HFFc6 (cell line): ENCODE measurements around the gene IDI1. TPM values are rescaled to one million over a fixed set of nuclear protein-coding genes. Genes with fewer than 3 reads are reported as not detected.
A peak's percentile ranks its signal among the peaks of the same experiment; 100 is the strongest.

Source experiments
- DNase-seq: peaks from one replicate; pipeline ENCODE4 v3.0.0-alpha.2; 2018
- H3K27ac Mint-ChIP-seq: 2 replicates; pipeline ENCODE4 v1.8.0; 2020; ENCODE audit warnings: mild to moderate bottlenecking, mixed read lengths
- H3K27me3 Mint-ChIP-seq: 2 replicates; pipeline ENCODE4 v1.8.0; 2021; ENCODE audit warnings: mild to moderate bottlenecking, moderate library complexity, mixed read lengths; ENCODE audit not compliant: insufficient read depth
- H3K36me3 Mint-ChIP-seq: 2 replicates; pipeline ENCODE4 v1.8.0; 2021; ENCODE audit warnings: low read depth, mixed read lengths
- H3K4me1 Mint-ChIP-seq: 2 replicates; pipeline ENCODE4 v1.8.0; 2020; ENCODE audit warnings: low read depth, mixed read lengths
- H3K4me3 Mint-ChIP-seq: 2 replicates; pipeline ENCODE4 v1.8.0; 2020; ENCODE audit warnings: mild to moderate bottlenecking, moderate library complexity, mixed read lengths
- H3K9me3 Mint-ChIP-seq: 2 replicates; pipeline ENCODE4 v1.8.0; 2020; ENCODE audit warnings: mild to moderate bottlenecking, mixed read lengths
- total RNA-seq, 6 experiments: library from RNA; stranded (reverse); fragmentation: NEBNext Ultra II Directional; extraction: Animal tissue kit (Norgen Biotek cat#: 25700); gene quantifications; 2 replicates in 1 of 6; 3 replicates in 5 of 6; pipeline ENCODE4 v1.2.3, GENCODE V29; 2021
- TF ChIP-seq, protein P1 (sequence below): fragments of 200-600 bp; sonication (generic); IDR thresholded peaks from 2 replicates; pipeline ENCODE4 v1.5.0; 2021; ENCODE audit warnings: antibody characterized with exemption, mild to moderate bottlenecking

Gene IDI1
- total RNA-seq, 6 experiments from 2014 or later: 17.5 to 22.8 (median 20.2) TPM

DNA sequence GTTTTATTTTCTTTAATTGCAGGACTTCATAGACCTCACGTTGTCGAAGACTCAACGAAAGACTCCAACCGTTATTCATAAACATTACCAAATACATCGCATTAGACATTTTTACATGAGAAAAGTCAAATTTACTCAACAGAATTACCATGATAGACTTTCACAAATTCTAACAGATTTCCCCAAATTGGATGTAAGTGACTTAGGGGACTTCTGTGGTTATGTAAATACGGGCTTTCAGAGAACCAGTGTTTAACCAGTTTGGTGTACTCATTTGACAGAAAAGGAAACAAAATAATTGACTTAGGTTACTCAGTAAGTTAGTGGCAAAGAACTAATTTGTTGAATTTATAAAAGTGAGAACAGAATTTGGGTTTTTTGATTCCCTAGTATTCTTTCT lies 56.5 kb downstream of the IDI1 start:
- Mint-ChIP-seq H3K4me1 (peaks cover 27% of the 10 kb centered on the region), H3K9me3 (peaks cover 7% of the 10 kb centered on the region), H3K36me3 (peaks cover 59% of the 10 kb centered on the region), H3K4me3 (no peak overlapping the region), H3K27ac (no peak overlapping the region), H3K27me3 (peaks cover 2% of the 10 kb centered on the region; the same call in 1 of the 2 replicates)
- no peak for DNase-seq
- TF ChIP-seq, protein P1, sequence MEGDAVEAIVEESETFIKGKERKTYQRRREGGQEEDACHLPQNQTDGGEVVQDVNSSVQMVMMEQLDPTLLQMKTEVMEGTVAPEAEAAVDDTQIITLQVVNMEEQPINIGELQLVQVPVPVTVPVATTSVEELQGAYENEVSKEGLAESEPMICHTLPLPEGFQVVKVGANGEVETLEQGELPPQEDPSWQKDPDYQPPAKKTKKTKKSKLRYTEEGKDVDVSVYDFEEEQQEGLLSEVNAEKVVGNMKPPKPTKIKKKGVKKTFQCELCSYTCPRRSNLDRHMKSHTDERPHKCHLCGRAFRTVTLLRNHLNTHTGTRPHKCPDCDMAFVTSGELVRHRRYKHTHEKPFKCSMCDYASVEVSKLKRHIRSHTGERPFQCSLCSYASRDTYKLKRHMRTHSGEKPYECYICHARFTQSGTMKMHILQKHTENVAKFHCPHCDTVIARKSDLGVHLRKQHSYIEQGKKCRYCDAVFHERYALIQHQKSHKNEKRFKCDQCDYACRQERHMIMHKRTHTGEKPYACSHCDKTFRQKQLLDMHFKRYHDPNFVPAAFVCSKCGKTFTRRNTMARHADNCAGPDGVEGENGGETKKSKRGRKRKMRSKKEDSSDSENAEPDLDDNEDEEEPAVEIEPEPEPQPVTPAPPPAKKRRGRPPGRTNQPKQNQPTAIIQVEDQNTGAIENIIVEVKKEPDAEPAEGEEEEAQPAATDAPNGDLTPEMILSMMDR: no peak

DNA sequence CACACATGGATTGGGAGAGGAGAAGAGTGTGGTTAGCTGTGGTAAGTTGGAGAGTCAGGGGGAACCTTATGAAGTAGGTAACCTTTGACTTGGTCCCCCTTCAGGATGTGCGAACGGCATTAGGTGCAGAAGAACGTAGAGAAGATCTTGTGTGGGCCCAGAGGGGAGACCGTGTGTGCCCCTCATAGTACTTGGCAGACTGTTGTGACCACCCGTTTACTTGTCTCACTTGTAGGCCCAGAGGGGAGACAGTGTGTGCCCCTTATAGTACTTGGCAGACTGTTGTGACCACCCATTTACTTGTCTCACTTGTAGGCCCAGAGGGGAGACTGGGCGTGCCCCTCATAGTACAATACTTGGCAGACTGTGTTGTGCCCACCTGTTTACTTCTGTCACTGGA lies 58.1 kb downstream of the IDI1 start:
- H3K4me1 Mint-ChIP-seq: peaks cover 43% of the 10 kb centered on the region
- TF ChIP-seq, protein P1: no peak
- peak overlapping the region; percentile 34 for H3K4me3 Mint-ChIP-seq
- peaks cover 7% of the 10 kb centered on the region for H3K9me3 Mint-ChIP-seq
- H3K27ac Mint-ChIP-seq: no peak overlapping the region
- peaks cover 49% of the 10 kb centered on the region for H3K36me3 Mint-ChIP-seq
- H3K27me3 Mint-ChIP-seq: peaks cover 3% of the 10 kb centered on the region
- DNase-seq: no peak

Other genes starting within 250 kb of the IDI1 start
- 10 to 100 TPM; 81.5 to 88.1 (median 83.5) TPM for gene LARP4B, start 117.4 kb downstream of the IDI1 start, total RNA-seq
- 10 to 100 TPM; 60.2 to 80.3 (median 68.3) TPM for gene GTPBP4, start 60.7 kb downstream of the IDI1 start, total RNA-seq
- not detected for gene IDI2, start 23.3 kb downstream of the IDI1 start, total RNA-seq
- 10 to 100 TPM; 17.0 to 22.8 (median 18.8) TPM for gene WDR37, start 7.3 kb upstream of the IDI1 start, total RNA-seq